ENCODE measurements around the gene PIK3AP1. TPM values are rescaled to one million over a fixed set of nuclear protein-coding genes. Genes with fewer than 3 reads are reported as not detected.

PIK3AP1 gene
- total RNA-seq, 1 experiment from 2014 or later = 1.7 TPM

- no CpG with 5 or more reads among the region's 7 CpGs for WGBS (ENCODE audit: extremely low coverage, insufficient read length, low lambda C conversion rate)
- Mint-ChIP-seq H3K27me3 (ENCODE audit: low read depth) (no peaks in the 10 kb centered on the region), H3K36me3 (ENCODE audit: insufficient read depth in 1 of 3, low read depth in 3 of 3) (peaks cover 0 to 5% (median 2%) of the 10 kb centered on the region in 3 experiments; a peak in 4 of 7 replicates), H3K4me3 (no peak overlapping the region), H3K4me1 (peaks cover 12 to 13% of the 10 kb centered on the region in 2 experiments), H3K27ac (no peak overlapping the region), H3K9me3 (peaks cover 0 to 3% of the 10 kb centered on the region in 2 experiments; a peak in 1 of 5 replicates)
- Histone ChIP-seq H3T11ph (ENCODE audit: low read length) (no peak overlapping the region), H4K91ac (ENCODE audit: insufficient read length, low read depth, low read length) (no peak overlapping the region), H3K23me2 (ENCODE audit: insufficient read length, low read depth, low read length, poor library complexity, severe bottlenecking) (no peaks in the 10 kb centered on the region), H3K23ac (ENCODE audit: insufficient read length, low read depth, low read length) (no peak overlapping the region), H3K18ac (ENCODE audit: insufficient read length, low read depth, low read length) (no peak overlapping the region), H2BK120ac (ENCODE audit: low read depth, low read length, poor library complexity, severe bottlenecking) (no peak overlapping the region), H3K56ac (ENCODE audit: insufficient read length, low read depth, low read length) (no peak overlapping the region), H3K4me2 (ENCODE audit: insufficient read depth, insufficient read length, low read length) (no peak overlapping the region), H3K4ac (ENCODE audit: low read depth, low read length) (no peak overlapping the region), H3K27ac (ENCODE audit: insufficient read length, low read depth, low read length) (no peak overlapping the region), H3K27me3 (ENCODE audit: insufficient read depth, low read length) (no peaks in the 10 kb centered on the region), H4K8ac (replicated peaks; ENCODE audit: insufficient read length, low read depth, low read length) (no peak overlapping the region), H2BK12ac (ENCODE audit: insufficient read length, low read depth, low read length) (no peak overlapping the region), H2BK5ac (ENCODE audit: insufficient read length, low read length) (no peak overlapping the region), H3K9me3 (ENCODE audit: control insufficient read depth, low read depth, low read length) (no peaks in the 10 kb centered on the region), H3K79me2 (ENCODE audit: insufficient read depth, low read length) (no peaks in the 10 kb centered on the region), H2BK20ac (ENCODE audit: low read depth, low read length, poor library complexity, severe bottlenecking) (no peak overlapping the region), H2AK5ac (ENCODE audit: insufficient read length, low read length) (no peak overlapping the region), H2AFZ (ENCODE audit: low read length) (no peak overlapping the region), H3K79me1 (ENCODE audit: insufficient read depth, low read depth, low read length, poor library complexity, severe bottlenecking) (no peaks in the 10 kb centered on the region), H3K9ac (ENCODE audit: extremely low read depth, insufficient read length, low read length) (no peak overlapping the region), H4K20me1 (ENCODE audit: control insufficient read depth, insufficient read depth, insufficient read length) (peaks cover 2% of the 10 kb centered on the region), H3K4me1 (ENCODE audit: insufficient read depth, low read length) (peaks cover 6% of the 10 kb centered on the region; the same call in 1 of the 2 replicates), H2BK15ac (ENCODE audit: low read depth, low read length) (no peak overlapping the region), H3K14ac (ENCODE audit: insufficient read depth, low read length) (no peak overlapping the region), H4K5ac (ENCODE audit: insufficient read length, low read depth, low read length) (no peak overlapping the region)
- no peak for TF ChIP-seq CTCF (conservative IDR thresholded peaks at IDR 0.05)
- DNase-seq = no peak
Measured at GRCh38 chr10:96686514-96686913, 33.8 kb downstream of the PIK3AP1 start.

Measured in H9 (cell line).